HG03095 (cell line): ENCODE measurements around the gene GNG10.
"Not testable (repeated sequence)": the region's sequence is repeated elsewhere in the genome, so short reads cannot be mapped to it uniquely, and the experiment has no call there.

ENCODE experiments used
- ATAC-seq: cut with Tn5 transposase; IDR thresholded peaks from one replicate; pipeline ENCODE4 v1.9.1; 2021; ENCODE audit warnings: moderate library complexity; ENCODE audit not compliant: unreplicated experiment

The GNG10 gene

GRCh38 chr9:111648066-111648465 lies 13.3 kb upstream of the GNG10 start:
- ATAC-seq, result no peak

GRCh38 chr9:111649016-111649415 lies 12.4 kb upstream of the GNG10 start:
- ATAC-seq, result no peak

- no peak for ATAC-seq
These were observed 4.4 kb upstream of the GNG10 start for GRCh38 chr9:111657051-111657450.

GRCh38 chr9:111658943-111659342 lies 2.5 kb upstream of the GNG10 start:
- ATAC-seq, result no peak

- ATAC-seq, result no peak
These were observed 1.7 kb upstream of the GNG10 start for GRCh38 chr9:111659691-111660090.

GRCh38 chr9:111661802-111662521 lies 557 bp downstream of the GNG10 start:
- ATAC-seq, result peak; percentile 24

- no peak for ATAC-seq
These were observed 1.3 kb downstream of the GNG10 start for GRCh38 chr9:111662576-111663300.

GRCh38 chr9:111663301-111663823 lies 2.0 kb downstream of the GNG10 start:
- ATAC-seq, result no peak

GRCh38 chr9:111668026-111668573 lies 6.7 kb downstream of the GNG10 start:
- no peak for ATAC-seq

GRCh38 chr9:111668601-111669000 lies 7.2 kb downstream of the GNG10 start:
- ATAC-seq, result not testable (repeated sequence)

- ATAC-seq, result no peak
These were observed 12.9 kb downstream of the GNG10 start for GRCh38 chr9:111674319-111674718.

- no peak for ATAC-seq
These were observed 14.7 kb downstream of the GNG10 start for GRCh38 chr9:111676116-111676515.

- no peak for ATAC-seq
These were observed 16.9 kb downstream of the GNG10 start for GRCh38 chr9:111678293-111678692.

- ATAC-seq, result no peak
These were observed 17.8 kb downstream of the GNG10 start for GRCh38 chr9:111679199-111679598.

GRCh38 chr9:111683392-111683791 lies 22.0 kb downstream of the GNG10 start:
- ATAC-seq, result no peak

- no peak for ATAC-seq
These were observed 30.4 kb downstream of the GNG10 start for GRCh38 chr9:111691672-111692329.

GRCh38 chr9:111696796-111697195 lies 35.4 kb downstream of the GNG10 start:
- ATAC-seq, result no peak

- ATAC-seq, result no peak
These were observed 39.4 kb downstream of the GNG10 start for GRCh38 chr9:111700776-111701175.

- ATAC-seq, result no peak
These were observed 43.1 kb downstream of the GNG10 start for GRCh38 chr9:111704503-111704902.

- ATAC-seq, result no peak
These were observed 50.1 kb downstream of the GNG10 start for GRCh38 chr9:111711548-111711947.

- ATAC-seq, result no peak
These were observed 51.0 kb downstream of the GNG10 start for GRCh38 chr9:111712369-111712768.
